Skin of body (tissue), 2 donors: ENCODE data around the gene DLL1. TPM values are rescaled to one million over a fixed set of nuclear protein-coding genes. Genes with fewer than 3 reads are reported as not detected.

Experiments used
- DNase-seq: peaks from one replicate; lab custom pipeline; 2025; lab: John Stamatoyannopoulos, UW
- total RNA-seq: library from RNA; depleted of rRNA; stranded (reverse); fragments of >200 nt; gene quantifications from one replicate; pipeline ENCODE4 v1.2.3, GENCODE V29; 2014

The DLL1 gene
- total RNA-seq, 1 donor from 2014 or later, result 11.2 TPM

- no peak for DNase-seq
Measured at GRCh38 chr6:170253226-170253909, 37.5 kb downstream of the DLL1 start.

GRCh38 chr6:170251776-170252571 is 38.9 kb downstream of the DLL1 start:
- DNase-seq, result no peak

GRCh38 chr6:170250981-170251775 is 39.7 kb downstream of the DLL1 start:
- DNase-seq, result no peak

- no peak for DNase-seq
Measured at GRCh38 chr6:170250455-170250854, 40.4 kb downstream of the DLL1 start.

GRCh38 chr6:170249817-170250216 is 41.1 kb downstream of the DLL1 start:
- DNase-seq, result no peak

- no peak for DNase-seq
Measured at GRCh38 chr6:170248861-170249600, 41.8 kb downstream of the DLL1 start.

GRCh38 chr6:170248111-170248805 is 42.6 kb downstream of the DLL1 start:
- DNase-seq, result no peak

- no peak for DNase-seq
Measured at GRCh38 chr6:170247178-170247701, 43.6 kb downstream of the DLL1 start.

- no peak for DNase-seq
Measured at GRCh38 chr6:170245475-170245992, 45.3 kb downstream of the DLL1 start.

GRCh38 chr6:170244721-170245474 is 46.0 kb downstream of the DLL1 start:
- no peak for DNase-seq

GRCh38 chr6:170243791-170244291 is 47.0 kb downstream of the DLL1 start:
- DNase-seq, result no peak

GRCh38 chr6:170243386-170243785 is 47.5 kb downstream of the DLL1 start:
- no peak for DNase-seq

GRCh38 chr6:170238741-170239565 is 51.9 kb downstream of the DLL1 start:
- no peak for DNase-seq

GRCh38 chr6:170237999-170238740 is 52.7 kb downstream of the DLL1 start:
- no peak for DNase-seq

GRCh38 chr6:170236131-170236836 is 54.6 kb downstream of the DLL1 start:
- DNase-seq, result no peak

GRCh38 chr6:170235391-170236125 is 55.3 kb downstream of the DLL1 start:
- no peak for DNase-seq
